ENCODE results near the gene FRMD8.

DNA sequence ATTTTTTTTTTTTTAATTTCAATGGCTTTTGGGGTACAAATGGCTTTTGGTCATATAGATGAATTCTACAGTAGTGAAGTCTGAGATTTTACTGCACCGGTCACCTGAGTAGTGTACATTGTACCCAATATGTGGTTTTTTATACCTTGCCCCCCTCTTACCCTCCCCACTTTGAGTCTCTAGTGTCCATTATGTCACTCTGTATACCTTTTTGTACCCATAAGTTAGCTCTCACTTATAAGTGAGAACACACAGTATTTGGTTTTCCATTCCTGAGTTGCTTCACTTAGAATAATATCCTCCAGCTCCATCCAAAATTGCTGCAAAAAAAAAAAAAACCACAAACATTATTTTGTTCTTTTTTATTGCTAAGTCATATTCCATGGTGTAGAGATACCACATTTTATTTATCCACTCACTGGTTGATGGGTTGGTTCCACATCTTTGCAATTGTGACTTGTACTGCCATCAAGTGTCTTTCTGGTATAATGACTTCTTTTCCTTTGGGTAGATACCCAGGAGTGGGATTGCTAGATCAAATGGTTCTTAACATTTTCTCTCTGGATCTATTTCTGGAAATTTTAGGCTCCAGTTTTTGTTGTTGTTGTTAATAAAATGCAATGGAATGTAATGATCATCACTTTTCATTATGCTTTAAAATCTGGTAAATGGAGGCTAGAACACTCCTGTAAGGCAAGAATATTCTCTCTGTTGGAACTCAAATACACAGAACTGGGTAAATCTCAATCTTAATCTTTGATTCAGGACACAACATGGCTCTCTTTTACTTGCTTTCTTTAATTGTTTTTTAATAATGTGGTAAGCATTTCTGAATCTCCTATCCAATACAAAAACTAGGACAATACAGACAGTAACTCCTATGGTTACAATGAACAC, 46.5 kb downstream of the FRMD8 start:
- TF ChIP-seq CTCF (IDR thresholded peaks at IDR 0.05) (peak in 4 of 7 experiments; percentile 31 to 45 (median 39)), POLR2A (IDR thresholded peaks at IDR 0.05) (peak; percentile 10 to 24 (median 15))

All from body of pancreas (tissue), 4 donors.